GM21526 (cell line): Measurements from ENCODE around the gene DMRT2.

ENCODE experiments used
- ATAC-seq: cut with Tn5 transposase; IDR thresholded peaks from one replicate; pipeline ENCODE4 v1.9.1; 2021; ENCODE audit warnings: moderate library complexity; ENCODE audit not compliant: unreplicated experiment, low FRiP score

The DMRT2 gene

DNA sequence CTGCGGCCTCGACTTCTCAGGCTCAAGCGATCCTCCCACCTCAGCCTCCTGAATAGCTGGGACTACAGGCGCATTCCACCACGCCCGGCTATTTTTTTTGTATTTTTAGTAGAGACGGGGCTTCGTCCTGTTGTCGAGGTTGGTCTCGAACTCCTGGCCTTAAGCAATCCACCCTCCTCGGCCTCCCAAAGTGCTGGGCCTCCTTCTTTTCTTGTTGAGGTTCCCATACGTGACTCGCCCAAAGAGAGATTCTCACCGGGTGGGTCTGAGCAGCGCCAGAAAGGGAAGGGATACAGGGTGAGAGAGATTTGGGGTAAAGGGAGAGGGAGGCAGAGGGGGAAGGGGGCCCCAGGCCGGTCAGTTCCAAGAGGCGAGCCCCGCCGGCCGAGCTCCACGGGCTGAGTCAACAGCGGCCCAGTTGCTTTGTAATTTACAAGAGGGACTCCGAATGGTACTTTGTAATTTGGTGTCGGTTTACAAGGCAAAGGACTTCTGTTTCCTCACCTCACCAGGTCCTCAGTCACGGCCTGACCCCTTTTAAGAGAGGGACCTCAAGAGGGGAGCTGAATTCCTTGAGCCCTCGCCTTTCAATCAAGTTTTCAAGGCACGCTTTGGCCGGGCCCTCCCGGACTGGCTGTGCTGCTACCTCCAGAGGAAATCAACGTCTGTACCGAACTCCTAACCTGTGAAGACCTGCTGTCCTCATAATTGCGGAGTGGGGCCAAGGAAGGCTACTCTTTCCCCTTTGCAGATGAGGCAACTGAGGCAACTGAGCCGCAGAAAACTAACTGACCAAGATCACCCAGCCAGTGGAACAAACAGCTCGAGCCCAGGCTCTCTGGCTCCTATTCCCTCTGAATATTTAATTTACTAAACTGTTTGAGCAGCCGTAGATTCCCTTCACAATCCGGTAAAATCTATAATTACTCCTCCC is 3.3 kb upstream of the DMRT2 start:
- no peak for ATAC-seq

DNA sequence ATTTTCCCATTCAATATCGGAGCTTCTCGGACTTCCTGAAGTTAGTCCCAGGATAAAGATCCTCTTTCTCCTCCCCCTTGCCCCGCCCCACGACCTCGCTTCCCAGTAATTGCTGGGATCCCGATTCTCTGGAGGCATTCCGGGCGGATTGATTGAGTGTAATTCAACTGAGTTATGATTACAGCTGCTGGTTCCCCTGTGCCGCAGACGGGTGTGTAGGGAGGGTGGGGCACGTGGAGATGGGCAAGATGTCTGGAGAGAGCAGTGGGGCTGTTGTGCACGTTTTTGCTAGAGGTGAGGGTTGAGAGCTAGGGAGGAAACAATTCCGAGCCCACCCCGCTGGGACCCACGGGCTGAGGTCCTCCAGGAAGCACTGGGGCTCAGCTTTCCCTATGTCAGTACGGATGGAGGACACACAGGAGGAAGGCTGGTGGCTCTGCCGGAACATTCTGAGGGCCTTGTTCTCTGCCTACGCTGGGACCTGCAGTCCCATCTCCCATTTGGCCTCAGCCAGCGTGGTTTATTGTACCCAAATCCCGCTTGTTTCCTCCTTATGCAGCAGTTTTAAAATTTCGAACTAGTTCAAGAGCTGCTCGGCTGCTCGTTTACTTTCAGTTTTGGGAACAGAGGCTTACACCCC is 2.4 kb upstream of the DMRT2 start:
- ATAC-seq, result no peak

DNA sequence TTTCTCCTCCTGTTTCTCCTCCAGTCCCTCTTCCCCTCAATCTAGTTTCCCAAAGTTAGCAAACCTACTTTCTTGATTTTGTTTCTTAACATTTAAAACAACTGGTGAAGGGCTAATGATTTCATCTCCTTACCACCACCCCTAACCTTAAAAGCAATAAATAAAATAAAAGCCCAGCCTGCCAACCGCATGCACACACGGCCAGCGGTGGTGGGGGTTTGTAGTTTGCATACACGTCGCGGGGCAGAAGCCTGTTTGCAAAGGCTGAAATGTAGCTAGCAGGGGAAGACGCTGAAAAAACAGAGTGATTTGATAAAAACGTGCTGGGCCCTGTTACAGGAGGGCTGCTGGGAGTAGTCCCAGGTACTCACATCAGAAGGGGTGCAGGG is 1.9 kb upstream of the DMRT2 start:
- ATAC-seq, result no peak

DNA sequence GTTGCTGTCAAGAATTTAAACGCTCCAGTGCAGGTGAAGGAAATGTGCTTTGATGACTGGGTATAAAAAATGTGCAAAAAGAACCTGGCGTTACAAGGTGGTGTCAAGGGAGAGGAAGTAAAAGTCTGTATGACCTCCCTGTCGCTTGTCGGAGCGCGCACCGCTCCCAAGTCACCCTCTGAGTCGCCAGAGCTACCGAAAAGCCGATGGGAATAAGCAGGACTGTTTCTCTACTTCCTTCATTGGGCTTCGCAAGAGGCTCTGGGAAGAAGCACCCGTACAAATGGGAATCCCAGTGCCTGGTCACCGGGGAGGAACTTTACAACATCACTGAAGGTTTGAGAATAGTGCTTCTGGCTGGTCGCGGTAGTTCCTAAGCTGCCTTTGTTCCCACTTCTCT is 1.3 kb upstream of the DMRT2 start:
- ATAC-seq, result no peak

DNA sequence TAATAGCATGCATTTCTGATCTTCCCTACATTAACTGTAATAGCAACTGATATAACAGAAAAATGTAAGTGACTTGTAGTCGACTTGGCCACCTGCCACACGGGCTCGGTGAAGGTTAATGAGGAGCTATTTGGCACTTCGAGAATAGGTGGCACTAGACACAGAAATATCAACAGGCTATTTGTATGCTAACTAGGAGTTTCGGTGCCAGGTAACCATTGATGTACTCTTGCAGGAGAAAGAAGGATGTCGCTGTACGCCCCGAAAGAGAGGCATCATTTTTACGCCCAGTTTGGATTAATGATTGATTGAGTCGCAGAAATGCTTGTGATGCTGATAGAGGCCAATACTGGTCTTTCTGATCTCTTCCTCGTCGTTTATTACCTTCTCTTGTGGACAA is 516 bp upstream of the DMRT2 start:
- no peak for ATAC-seq

DNA sequence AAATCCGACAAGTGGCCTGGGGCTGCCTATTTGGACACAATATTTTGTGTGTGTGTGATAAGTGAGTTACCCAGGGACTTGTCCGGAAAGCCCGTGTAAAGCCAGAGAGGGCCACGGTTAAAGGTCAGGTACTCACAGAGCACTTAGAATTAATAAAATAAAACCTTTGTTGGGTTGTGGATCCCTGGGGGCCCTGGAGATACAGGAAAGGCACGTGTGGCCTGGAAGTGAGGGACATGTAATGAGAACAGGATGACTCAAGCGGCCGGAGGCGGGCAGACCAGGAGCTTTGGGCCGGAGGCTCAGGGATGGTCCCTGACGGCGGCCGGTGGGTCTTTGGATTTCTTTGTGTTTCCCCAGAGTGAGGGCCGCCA is 1.0 kb downstream of the DMRT2 start:
- no peak for ATAC-seq

DNA sequence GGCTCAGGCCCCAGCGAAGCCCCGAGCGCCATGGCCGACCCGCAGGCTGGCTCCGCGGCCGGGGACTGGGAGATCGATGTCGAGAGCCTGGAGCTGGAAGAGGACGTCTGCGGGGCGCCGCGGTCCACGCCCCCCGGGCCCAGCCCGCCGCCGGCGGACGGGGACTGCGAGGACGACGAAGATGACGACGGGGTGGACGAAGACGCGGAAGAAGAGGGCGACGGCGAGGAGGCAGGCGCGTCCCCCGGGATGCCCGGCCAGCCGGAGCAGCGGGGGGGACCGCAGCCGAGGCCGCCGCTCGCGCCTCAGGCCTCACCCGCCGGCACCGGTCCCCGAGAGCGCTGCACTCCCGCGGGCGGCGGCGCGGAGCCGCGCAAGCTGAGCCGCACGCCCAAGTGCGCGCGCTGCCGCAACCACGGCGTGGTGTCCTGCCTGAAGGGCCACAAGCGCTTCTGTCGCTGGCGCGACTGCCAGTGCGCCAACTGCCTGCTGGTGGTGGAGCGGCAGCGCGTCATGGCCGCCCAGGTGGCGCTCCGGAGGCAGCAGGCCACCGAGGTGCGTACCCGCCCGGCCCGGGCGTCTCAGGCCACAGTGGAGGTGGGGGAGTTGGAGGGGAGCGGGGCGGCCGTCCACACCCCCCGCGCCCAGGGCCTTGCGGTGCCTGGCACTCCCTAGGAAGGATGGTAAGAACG is 1.6 kb downstream of the DMRT2 start:
- ATAC-seq, result no peak

DNA sequence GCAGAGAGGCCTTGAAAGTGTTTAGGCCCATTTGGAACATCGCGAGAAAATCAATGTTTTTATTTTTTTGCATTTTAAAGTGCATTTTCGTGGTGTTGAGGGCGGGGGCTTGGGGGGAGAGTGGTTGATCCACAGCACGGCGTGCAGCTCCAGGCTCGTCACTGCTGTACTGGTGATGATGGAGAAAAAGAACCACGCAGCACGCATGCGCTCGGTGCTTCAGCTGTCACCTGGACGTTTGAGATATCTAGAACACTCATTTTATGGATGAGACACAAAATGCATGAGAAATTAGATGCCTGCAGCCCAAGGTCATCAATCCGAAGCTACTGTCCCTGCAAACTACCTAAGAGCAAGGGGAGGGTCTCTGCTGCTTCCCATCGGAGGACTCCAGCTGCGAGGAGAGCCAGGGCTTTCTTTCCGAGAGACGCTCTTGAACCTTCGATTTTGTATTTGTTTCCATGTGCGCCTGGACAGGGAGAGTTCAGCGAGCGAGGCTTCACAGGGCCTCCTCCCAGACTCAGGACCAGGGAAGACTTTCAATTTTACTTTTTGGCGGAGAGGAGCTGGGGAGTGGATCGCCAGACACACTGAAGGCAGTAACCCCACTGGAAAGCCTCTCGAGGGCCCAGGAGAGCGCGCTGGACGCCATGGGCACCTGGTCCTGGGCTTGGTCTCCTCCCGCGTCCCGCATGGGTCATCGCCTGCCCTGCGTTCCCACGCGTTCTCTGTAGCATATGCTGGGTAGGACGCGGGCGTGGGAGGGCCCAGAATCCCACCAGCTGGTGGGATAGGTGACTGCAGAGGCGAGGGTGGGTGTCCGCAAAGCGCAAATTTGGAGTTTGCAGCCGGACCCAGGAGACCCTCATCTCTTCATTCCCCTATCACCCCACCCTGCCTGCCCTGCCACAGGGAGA is 2.5 kb downstream of the DMRT2 start:
- no peak for ATAC-seq

DNA sequence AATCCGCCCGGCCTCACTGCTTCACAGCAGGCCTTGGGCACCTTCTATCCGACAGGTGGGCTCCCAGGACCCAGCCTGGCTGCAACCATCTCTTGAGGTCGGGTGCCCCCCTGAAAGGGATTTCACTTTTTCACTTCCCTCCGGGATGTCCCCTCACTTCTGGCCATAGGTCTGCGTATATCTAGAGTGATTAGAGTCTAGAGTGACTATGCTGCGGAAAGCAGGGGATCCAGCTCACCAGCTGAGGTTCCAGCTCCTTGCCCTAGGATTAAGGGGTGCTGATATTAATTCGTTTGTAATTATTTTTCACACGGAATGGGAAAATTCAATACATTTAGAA is 3.1 kb downstream of the DMRT2 start:
- no peak for ATAC-seq

DNA sequence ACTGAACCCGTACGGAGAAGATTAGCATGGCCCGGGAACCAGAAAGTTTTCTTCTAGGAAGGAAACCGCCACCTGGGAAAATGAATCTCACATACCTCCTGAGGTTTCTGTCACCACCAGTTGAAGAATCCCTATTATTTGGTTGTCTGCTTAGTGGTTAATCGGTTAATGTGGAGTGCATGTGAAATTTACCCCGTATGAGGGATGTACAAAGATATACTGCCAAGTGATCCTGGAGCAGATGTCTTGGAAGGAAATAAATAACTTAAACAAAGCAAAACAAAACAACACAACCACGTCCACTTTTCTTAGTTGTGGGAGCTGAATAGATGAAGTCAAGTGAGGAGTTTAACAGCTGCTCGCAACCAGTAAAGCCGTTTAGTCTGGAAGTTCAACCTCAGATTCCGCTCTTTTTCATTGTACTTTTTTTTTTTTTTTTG is 3.8 kb downstream of the DMRT2 start:
- ATAC-seq, result no peak

DNA sequence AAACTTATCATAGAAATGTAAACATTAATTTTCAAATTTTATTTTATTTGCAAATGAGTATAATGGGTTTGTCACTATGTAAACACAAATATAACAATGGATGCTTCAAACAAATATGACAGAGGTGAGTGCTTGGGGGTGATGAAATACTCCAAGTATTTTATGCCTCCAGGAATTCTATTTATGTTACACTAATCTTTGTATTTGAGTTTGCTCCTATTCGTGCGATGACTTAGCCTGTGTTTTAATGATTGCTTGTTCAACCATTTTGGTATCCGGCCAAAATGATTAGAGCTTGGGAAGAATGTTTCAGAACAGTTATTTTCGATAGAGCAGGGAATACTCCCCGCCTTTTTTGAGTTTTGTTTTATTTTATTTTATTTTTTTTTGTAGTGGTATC is 5.0 kb downstream of the DMRT2 start:
- no peak for ATAC-seq

DNA sequence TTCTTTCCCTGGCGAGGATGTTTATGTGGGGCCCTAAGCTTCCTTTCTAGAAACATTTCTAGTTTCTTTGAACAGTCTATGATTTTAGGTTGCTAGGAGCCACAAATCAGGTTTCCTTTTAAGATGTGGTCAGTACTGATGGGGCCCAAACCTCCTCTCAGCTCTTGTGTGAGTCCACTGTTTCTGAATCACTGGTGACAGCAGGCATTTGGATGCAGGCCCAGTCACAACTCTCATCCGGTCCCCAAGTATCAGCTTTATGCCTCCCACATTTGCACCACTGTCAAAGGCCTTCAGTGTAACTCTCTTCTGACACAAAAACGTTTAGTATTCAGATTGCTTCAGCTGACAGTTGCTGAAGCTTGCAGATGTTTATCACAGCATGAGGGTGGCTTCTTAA is 7.8 kb downstream of the DMRT2 start:
- no peak for ATAC-seq

DNA sequence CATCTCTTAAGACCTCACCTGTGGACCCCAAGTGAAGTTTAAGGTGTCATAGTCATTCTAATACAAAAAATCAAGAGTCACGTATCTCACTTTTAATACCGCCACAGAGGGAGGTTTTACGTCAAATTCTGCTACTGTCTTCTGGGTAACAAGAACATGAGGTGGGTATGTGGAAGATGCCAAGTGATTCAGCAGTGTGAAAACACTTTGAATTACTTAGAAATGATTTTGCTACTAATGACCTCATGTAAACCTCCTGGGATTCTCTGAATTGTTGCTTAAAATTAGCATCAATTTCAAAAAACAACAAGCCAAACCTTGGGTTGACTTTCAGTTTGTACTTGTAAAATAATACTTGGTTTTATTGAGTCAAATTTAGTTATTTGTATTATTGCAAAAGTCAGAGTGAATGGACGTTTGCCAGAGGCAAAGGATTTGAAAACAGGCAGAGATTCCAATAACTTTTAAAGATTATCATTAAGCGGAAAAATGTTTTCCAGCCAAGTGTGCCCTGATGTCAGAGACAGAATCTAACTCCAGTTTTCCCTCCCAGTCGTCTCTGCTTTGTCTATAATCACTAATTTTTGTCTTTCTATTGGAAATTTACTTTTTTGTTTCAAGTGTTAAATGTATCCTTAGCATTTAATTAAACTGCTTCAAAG is 8.8 kb downstream of the DMRT2 start:
- no peak for ATAC-seq

DNA sequence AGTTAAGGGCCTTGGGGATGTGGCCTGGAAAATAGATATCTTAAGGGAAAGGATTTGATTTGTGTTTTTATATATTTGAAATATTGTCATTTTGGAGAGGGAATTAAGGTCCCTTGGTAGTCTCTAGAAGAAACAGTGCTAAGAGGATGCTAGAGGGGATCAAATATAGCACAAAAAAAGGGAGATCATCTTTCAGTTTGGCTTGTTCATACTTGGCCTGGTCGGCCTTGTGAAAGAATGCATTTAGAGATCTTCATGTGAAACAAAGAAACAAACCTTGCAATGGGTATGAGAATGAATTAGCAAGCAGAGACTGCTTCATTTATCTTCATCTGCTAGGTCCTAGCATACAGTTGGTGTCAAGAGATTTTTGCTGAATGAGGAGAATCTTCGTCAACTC is 15.0 kb downstream of the DMRT2 start:
- no peak for ATAC-seq

DNA sequence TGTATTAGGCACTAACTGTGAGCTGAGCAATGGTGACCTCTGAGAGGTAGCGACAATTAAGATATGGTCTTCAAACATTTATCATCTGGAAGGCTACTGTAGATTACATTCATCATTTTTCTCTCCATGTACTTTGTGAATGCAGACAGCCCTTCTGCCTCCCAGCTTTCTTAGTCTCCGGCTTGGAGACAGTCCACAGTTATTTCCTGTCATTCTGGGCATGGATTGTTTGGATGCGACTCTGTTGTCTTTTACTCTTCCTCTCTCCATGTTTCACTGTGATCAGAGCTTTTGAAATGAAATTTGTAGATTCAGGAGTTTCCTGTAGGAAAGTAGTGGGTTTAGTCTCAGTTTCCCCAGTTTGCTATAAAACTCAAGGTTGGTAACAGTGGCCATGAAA is 20.5 kb downstream of the DMRT2 start:
- no peak for ATAC-seq

DNA sequence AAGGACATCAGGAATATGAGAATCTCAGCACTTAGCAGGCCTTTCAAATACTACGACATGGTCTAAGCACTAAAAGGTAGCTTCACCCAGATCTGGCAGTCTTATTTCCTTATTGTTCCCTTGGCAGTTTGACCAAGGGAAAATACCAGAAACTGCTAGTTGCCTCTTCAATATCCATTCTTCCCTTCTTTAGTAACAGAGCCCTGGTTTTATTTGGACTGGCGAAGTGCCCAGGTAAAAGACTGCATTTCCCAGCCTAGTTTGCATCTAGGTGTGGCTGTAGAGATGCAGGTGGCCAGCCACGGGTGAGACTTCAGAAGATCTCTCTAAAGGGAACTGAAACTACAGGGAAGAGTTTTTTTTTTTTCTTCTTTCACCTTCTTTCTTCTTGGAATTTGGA is 21.6 kb downstream of the DMRT2 start:
- ATAC-seq, result no peak

DNA sequence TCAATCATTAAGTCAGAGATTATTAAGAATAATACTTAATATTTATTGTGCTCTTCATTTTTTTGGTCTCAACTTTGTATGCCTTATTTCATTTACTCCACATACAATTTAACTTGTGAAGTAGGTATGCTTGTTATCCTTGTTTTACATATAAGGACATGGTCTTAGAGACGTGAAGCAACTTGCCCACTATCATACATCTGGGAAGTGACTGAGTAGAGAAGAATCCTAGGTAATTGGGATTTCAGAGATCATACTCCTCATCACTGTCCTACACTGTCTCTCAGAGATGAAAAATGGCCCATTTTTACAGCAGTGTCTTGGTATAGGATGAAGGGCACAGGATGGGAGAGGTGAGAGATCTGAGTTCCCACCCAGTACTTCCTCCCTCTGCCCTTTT is 23.3 kb downstream of the DMRT2 start:
- no peak for ATAC-seq

DNA sequence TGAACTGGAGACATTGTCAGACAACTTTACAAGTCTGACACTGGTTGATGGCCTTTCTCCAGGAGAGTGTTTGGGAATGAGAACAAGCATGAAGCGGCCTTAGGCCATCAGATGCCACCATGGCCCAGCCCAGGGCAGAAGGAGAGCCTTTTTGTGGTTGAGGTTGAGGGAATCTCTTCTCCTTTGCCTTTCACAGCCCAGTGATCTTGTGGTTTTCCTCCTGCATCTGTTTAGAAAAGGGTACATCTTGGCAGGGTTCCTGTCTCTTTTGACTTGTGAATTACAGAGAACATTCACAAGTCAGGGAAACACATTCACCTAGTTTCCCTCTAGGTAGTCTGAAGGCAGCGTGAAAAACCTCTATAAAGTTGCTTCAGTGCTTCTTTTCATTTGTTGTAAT is 27.5 kb downstream of the DMRT2 start:
- no peak for ATAC-seq

DNA sequence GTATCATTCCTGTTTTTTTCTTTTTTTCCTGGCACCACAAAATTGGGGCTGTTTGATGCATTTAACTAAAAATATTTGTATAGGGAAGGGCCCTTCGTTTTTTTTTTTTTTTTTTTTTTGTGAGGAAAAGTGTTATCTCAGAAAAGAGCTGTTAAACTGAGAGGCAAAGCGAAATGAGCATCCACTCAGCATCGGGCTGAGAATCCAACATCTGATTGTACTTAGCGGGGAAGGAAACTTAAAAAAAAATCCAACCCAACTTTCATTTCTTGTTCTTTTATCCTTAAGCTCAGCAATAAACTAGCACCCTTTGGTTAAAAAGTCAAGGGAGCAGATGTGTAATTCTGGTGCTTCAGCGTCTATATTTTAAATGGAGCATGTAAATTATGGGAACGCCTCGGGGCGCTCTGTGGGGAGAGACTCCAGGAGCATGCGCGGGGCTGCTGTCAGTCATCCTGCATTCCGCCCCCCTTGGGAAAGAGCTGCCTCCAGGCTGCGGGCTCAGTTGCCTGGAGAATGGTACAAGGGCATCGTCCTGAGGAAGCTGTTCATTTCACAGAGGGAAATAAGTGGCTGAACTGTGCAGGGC is 33.3 kb downstream of the DMRT2 start:
- no peak for ATAC-seq

DNA sequence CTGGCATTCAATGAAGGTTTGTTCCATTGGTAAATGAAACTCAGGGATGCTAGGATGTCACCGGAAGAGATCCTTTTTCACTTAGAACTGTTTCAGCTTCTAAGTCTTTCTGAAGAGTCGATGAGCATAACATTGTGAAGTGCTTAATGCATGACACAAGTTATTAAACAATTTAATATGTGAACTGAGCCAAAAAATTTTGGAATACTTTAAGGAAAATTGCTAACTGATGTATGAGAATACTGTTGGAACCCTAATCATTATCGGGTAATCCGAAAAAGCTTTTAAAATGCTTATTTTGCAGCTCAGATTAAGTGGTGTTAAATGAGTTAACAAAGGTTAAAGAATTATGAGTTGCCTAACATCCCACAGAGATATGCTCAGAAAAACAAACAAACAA is 34.9 kb downstream of the DMRT2 start:
- no peak for ATAC-seq
